DOHH2 (cell line): ENCODE measurements around the gene ANO8.
"Not testable (repeated sequence)": the region's sequence is repeated elsewhere in the genome, so short reads cannot be mapped to it uniquely, and the experiment has no call there.

Source experiments
- H3F3A ChIP-seq: fragments of 200-600 bp; sonication (generic), shearing (Covaris generic); 2 replicates; pipeline ENCODE4 v1.6.0; 2016; ENCODE audit warnings: antibody characterized with exemption, mild to moderate bottlenecking; ENCODE audit not compliant: control insufficient read depth, insufficient read depth
- H3K27ac ChIP-seq: fragments of 200-600 bp; sonication (generic); 2 replicates; pipeline ENCODE4 v1.5.1; 2014; ENCODE audit warnings: low read depth, mild to moderate bottlenecking, low read length, moderate library complexity
- H3K27me3 ChIP-seq: fragments of 200-600 bp; sonication (generic); 2 replicates; pipeline ENCODE4 v1.6.1; 2014; ENCODE audit warnings: mild to moderate bottlenecking, low read length, mixed read lengths; ENCODE audit not compliant: control insufficient read depth
- H3K36me3 ChIP-seq: fragments of 200-600 bp; sonication (generic); 2 replicates; pipeline ENCODE4 v1.6.1; 2014; ENCODE audit warnings: mild to moderate bottlenecking, low read length, moderate library complexity, mixed read lengths; ENCODE audit not compliant: control insufficient read depth
- H3K4me1 ChIP-seq: fragments of 200-600 bp; sonication (generic); 2 replicates; pipeline ENCODE4 v1.6.1; 2014; ENCODE audit warnings: mild to moderate bottlenecking, low read length, mixed read lengths; ENCODE audit not compliant: control insufficient read depth
- H3K4me2 ChIP-seq: fragments of 200-600 bp; sonication (generic); 2 replicates; pipeline ENCODE4 v1.6.0; 2014; ENCODE audit warnings: mild to moderate bottlenecking, low read length, moderate library complexity
- H3K4me3 ChIP-seq: fragments of 200-600 bp; sonication (generic); 2 replicates; pipeline ENCODE4 v1.5.1; 2014; ENCODE audit warnings: mild to moderate bottlenecking, low read length, mixed read lengths
- H3K79me2 ChIP-seq: fragments of 200-600 bp; sonication (generic); 2 replicates; pipeline ENCODE4 v1.6.1; 2014; ENCODE audit warnings: mild to moderate bottlenecking, low read length, mixed read lengths; ENCODE audit not compliant: control insufficient read depth
- H3K9me2 ChIP-seq: fragments of 200-600 bp; sonication (generic); replicated peaks from 2 replicates; pipeline ENCODE4 v1.6.1; 2014; ENCODE audit warnings: mild to moderate bottlenecking, low read length, mixed read lengths; ENCODE audit not compliant: control insufficient read depth
- H3K9me3 ChIP-seq: fragments of 200-600 bp; sonication (generic); 2 replicates; pipeline ENCODE4 v1.6.1; 2014; ENCODE audit warnings: antibody characterized with exemption, low read length, mixed read lengths; ENCODE audit not compliant: control insufficient read depth, insufficient read depth
- H4K20me1 ChIP-seq: fragments of 200-600 bp; sonication (generic); 2 replicates; pipeline ENCODE4 v1.6.0; 2014; ENCODE audit warnings: low read depth, mild to moderate bottlenecking, antibody characterized with exemption, low read length, moderate library complexity; ENCODE audit not compliant: control insufficient read depth, insufficient read depth
- EZH2phosphoT487 ChIP-seq: fragments of 200-600 bp; sonication (generic); IDR thresholded peaks from 2 replicates; pipeline ENCODE4 v1.6.1; 2017; ENCODE audit warnings: borderline replicate concordance, mild to moderate bottlenecking, antibody characterized with exemption, low read length, moderate library complexity, mixed read lengths
- TF ChIP-seq, protein P1 (sequence below): fragments of 200-600 bp; sonication (generic); IDR thresholded peaks from one replicate; pipeline ENCODE4 v1.5.1; 2014; ENCODE audit warnings: antibody characterized with exemption, mild to moderate bottlenecking, low read depth, low read length; ENCODE audit not compliant: poor library complexity, severe bottlenecking

ANO8 gene

DNA sequence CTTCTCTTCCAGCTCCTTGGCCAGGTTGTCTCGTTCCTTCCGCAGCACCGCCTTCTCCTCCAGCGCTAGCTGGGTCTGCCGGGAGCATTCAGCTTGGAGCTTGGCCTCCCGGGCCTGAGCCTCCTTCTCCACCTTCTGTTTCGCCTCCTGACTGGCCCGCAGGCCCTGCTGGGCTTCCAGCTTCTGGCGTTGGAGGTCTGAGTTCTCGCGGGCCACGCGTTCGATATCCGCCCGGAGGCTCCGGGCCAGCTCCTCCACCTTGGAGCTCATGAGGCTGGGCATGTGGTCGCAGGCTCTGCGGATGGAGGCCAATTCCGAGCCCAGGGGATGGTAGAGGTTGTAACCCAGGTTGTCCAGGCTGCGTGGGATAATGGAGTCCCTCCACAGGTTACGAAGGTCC lies 30.7 kb upstream of the ANO8 start:
- TF ChIP-seq, protein P1, sequence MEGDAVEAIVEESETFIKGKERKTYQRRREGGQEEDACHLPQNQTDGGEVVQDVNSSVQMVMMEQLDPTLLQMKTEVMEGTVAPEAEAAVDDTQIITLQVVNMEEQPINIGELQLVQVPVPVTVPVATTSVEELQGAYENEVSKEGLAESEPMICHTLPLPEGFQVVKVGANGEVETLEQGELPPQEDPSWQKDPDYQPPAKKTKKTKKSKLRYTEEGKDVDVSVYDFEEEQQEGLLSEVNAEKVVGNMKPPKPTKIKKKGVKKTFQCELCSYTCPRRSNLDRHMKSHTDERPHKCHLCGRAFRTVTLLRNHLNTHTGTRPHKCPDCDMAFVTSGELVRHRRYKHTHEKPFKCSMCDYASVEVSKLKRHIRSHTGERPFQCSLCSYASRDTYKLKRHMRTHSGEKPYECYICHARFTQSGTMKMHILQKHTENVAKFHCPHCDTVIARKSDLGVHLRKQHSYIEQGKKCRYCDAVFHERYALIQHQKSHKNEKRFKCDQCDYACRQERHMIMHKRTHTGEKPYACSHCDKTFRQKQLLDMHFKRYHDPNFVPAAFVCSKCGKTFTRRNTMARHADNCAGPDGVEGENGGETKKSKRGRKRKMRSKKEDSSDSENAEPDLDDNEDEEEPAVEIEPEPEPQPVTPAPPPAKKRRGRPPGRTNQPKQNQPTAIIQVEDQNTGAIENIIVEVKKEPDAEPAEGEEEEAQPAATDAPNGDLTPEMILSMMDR, result no peak
- TF ChIP-seq EZH2phosphoT487, result no peak
- Histone ChIP-seq H4K20me1 (no peaks in the 10 kb centered on the region), H3K4me1 (peaks cover 27% of the 10 kb centered on the region), H3K79me2 (no peaks in the 10 kb centered on the region), H3K4me3 (no peak overlapping the region), H3K9me3 (no peaks in the 10 kb centered on the region), H3K27ac (no peak overlapping the region), H3K36me3 (no peaks in the 10 kb centered on the region), H3K9me2 (no peaks in the 10 kb centered on the region), H3K27me3 (no peaks in the 10 kb centered on the region), H3F3A (peaks cover 4% of the 10 kb centered on the region), H3K4me2 (no peak overlapping the region)

DNA sequence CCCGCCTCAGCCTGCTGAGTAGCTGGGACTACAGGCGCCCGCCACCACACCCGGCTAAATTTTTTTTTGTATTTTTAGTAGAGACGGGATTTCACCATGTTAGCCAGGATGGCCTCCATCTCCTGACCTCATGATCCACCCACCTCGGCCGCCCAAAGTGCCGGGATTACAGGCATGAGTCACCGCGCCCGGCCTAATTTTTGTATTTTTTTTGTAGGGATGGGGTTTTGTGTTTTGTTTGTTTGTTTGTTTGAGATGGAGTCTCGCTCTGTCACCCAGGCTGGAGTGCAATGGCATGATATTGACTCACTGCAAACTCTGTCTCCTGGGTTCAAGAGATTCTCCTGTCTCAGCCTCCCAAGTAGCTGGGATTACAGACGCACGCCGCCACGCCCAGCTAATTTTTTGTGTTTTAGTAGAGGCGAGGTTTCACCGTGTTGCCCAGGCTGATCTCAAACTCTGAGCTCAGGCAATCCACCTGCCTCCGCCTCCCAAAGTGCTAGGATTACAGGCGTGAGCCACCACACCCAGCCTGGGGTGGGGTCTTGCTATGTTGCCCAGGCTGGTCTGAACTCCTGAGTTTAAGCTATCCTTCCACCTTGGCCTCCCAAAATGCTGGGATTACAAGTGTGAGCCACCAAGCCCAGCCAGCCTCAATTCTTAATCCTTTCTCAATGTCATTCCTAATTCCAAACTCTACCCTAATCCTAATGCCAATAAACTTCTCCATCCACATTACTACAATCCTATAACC lies 29.4 kb upstream of the ANO8 start:
- H3K9me3 ChIP-seq, H3K79me2 ChIP-seq, H3K27ac ChIP-seq, H4K20me1 ChIP-seq, H3K27me3 ChIP-seq, H3K36me3 ChIP-seq, H3K9me2 ChIP-seq, H3K4me2 ChIP-seq, H3F3A ChIP-seq, H3K4me3 ChIP-seq: not testable (repeated sequence)
- peaks cover 14% of the 10 kb centered on the region for H3K4me1 ChIP-seq

DNA sequence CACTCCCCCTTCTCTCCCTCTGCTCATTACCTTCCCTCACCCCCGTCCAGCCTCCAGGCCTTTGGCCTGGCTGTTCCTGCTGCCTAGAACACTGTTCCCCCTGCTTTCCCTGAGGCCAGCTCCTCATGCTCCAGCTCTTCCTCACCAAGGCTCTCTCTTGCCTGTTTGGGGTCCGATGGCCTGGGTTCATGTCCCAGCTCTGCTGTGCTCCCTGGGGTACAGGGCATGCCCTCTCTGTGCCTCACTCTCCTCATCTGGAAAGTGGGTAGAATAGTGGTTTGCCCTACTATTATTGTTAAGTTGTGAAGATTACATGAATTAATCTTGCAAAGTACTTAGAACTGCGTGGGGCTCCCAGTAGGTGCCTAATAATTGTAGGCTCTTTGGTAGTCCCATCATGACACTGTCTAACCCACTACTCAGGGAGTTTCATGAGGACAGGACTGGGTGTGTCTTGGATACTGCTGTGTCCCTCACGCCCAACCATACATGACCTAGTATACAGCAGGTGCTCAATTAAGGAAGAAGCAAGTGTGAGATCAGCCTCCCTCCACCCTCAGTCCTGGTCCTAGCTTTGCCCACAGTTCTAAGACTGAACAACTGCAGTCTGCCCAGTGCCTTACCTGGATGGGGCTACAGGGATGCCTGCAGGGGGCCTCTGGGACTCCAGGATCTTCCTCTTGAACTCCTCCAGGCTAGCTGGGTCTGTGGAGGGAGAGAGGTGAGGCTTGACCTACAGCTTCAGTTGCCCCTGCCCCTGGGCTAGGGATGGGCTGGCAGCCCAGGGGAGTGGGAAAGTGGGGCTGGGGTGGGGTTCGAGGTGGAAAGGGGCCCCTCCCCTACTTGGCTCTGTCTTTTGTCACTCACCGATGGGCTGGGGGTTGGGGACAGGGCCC lies 25.5 kb upstream of the ANO8 start:
- no peak overlapping the region for H3K27ac ChIP-seq
- no peak for TF ChIP-seq EZH2phosphoT487
- TF ChIP-seq, protein P1, result no peak
- no peaks in the 10 kb centered on the region for H3K9me2 ChIP-seq

DNA sequence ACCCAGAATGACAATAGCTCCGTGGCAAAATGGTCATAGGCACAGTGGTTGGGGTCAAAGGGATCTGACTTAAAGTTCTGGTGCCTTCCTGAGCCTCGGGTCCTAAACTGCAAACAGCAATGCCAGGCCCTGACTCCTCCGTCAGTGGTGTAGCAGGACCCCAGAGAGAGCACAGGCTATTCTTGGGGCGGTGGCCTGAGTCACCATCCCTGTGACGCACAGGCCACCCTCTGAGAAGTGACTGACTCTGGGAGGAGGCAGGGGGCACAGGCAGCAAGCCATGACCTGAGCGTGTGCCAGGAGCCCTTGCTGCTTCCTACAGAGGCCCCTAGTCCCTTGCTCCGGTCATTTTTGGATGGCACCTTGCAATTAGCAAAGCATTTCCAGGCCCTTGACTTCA lies 23.7 kb upstream of the ANO8 start:
- no peaks in the 10 kb centered on the region for H4K20me1 ChIP-seq
- TF ChIP-seq, protein P1, result no peak
- no peak for TF ChIP-seq EZH2phosphoT487
- H3K4me1 ChIP-seq, result no peaks in the 10 kb centered on the region
- H3K4me3 ChIP-seq, result no peak overlapping the region
- H3F3A ChIP-seq, result no peaks in the 10 kb centered on the region
- H3K9me3 ChIP-seq, result no peaks in the 10 kb centered on the region
- H3K79me2 ChIP-seq, result no peaks in the 10 kb centered on the region
- no peaks in the 10 kb centered on the region for H3K36me3 ChIP-seq
- H3K27me3 ChIP-seq, result no peaks in the 10 kb centered on the region
- no peaks in the 10 kb centered on the region for H3K9me2 ChIP-seq
- H3K27ac ChIP-seq, result no peak overlapping the region
- no peak overlapping the region for H3K4me2 ChIP-seq

More for the DNA sequence above, 25.5 kb upstream of the ANO8 start:
- H3K9me3 ChIP-seq, result no peaks in the 10 kb centered on the region
- no peaks in the 10 kb centered on the region for H3K4me1 ChIP-seq
- no peaks in the 10 kb centered on the region for H4K20me1 ChIP-seq
- H3F3A ChIP-seq, result no peaks in the 10 kb centered on the region
- no peaks in the 10 kb centered on the region for H3K79me2 ChIP-seq
- H3K36me3 ChIP-seq, result no peaks in the 10 kb centered on the region
- no peak overlapping the region for H3K4me3 ChIP-seq
- H3K27me3 ChIP-seq, result no peaks in the 10 kb centered on the region
- no peak overlapping the region for H3K4me2 ChIP-seq
